Trophoblast cell (in vitro differentiated cells and primary cell): ENCODE measurements around the gene NSD1.

Source experiments
- DNase-seq, 2 donors: peaks; one replicate each; pipeline ENCODE4 v3.0.0-alpha.2; 2016
- H2AFZ ChIP-seq: 2 replicates; pipeline ENCODE4 v1.6.1; 2013; ENCODE audit warnings: low read length, moderate library complexity, mild to moderate bottlenecking; ENCODE audit not compliant: insufficient read depth, poor library complexity
- H2AK5ac ChIP-seq: 2 replicates; pipeline ENCODE4 v1.6.1; 2013; ENCODE audit warnings: mild to moderate bottlenecking, low read length
- H2BK120ac ChIP-seq: 2 replicates; pipeline ENCODE4 v1.6.1; 2013; ENCODE audit warnings: low read length, mild to moderate bottlenecking, moderate library complexity; ENCODE audit not compliant: insufficient read depth, poor library complexity
- H2BK12ac ChIP-seq: 2 replicates; pipeline ENCODE4 v1.6.1; 2013; ENCODE audit warnings: mild to moderate bottlenecking, low read length, moderate library complexity
- H2BK5ac ChIP-seq: 2 replicates; pipeline ENCODE4 v1.6.1; 2013; ENCODE audit warnings: low read length, low read depth, moderate library complexity, mild to moderate bottlenecking; ENCODE audit not compliant: poor library complexity
- H3K14ac ChIP-seq: 2 replicates; pipeline ENCODE4 v1.6.1; 2013; ENCODE audit warnings: mild to moderate bottlenecking, low read length
- H3K18ac ChIP-seq: 2 replicates; pipeline ENCODE4 v1.6.1; 2013; ENCODE audit warnings: mild to moderate bottlenecking, low read length
- H3K23ac ChIP-seq: 2 replicates; pipeline ENCODE4 v1.6.1; 2013; ENCODE audit warnings: low read length
- H3K27ac ChIP-seq: 2 replicates; pipeline ENCODE4 v1.5.1; 2013; ENCODE audit warnings: low read depth, mild to moderate bottlenecking, inconsistent platforms, low read length, moderate library complexity
- H3K27me3 ChIP-seq: 2 replicates; pipeline ENCODE4 v1.6.1; 2013; ENCODE audit warnings: inconsistent platforms, mild to moderate bottlenecking, low read length, moderate library complexity; ENCODE audit not compliant: insufficient read depth
- H3K36me3 ChIP-seq, 2 experiments: 1 replicate in 1 of 2; 2 replicates in 1 of 2; pipeline ENCODE4 v1.6.1; 2013; ENCODE audit warnings: low read length in 2 of 2, mild to moderate bottlenecking in 2 of 2, moderate library complexity in 1 of 2; ENCODE audit not compliant: insufficient read depth in 2 of 2, control insufficient read depth in 1 of 2
- H3K4ac ChIP-seq: 2 replicates; pipeline ENCODE4 v1.6.1; 2013; ENCODE audit warnings: low read depth, mild to moderate bottlenecking, low read length, moderate library complexity
- H3K4me1 ChIP-seq, 2 experiments: 1 replicate in 1 of 2; 2 replicates in 1 of 2; pipeline ENCODE4 v1.6.1; 2013; ENCODE audit warnings: low read length in 2 of 2, mild to moderate bottlenecking in 2 of 2, moderate library complexity in 1 of 2; ENCODE audit not compliant: insufficient read depth in 2 of 2, control insufficient read depth in 1 of 2
- H3K4me2 ChIP-seq: 2 replicates; pipeline ENCODE4 v1.6.1; 2013; ENCODE audit warnings: inconsistent platforms, mild to moderate bottlenecking, low read length, moderate library complexity
- H3K4me3 ChIP-seq: 2 replicates; pipeline ENCODE4 v1.5.1; 2013; ENCODE audit warnings: mild to moderate bottlenecking, low read depth, low read length, inconsistent platforms
- H3K79me1 ChIP-seq: one replicate; pipeline ENCODE4 v1.6.1; 2013; ENCODE audit warnings: low read length
- H3K79me2 ChIP-seq: 2 replicates; pipeline ENCODE4 v1.6.1; 2013; ENCODE audit warnings: low read length, mild to moderate bottlenecking; ENCODE audit not compliant: control insufficient read depth, insufficient read depth, poor library complexity
- H3K9ac ChIP-seq: 2 replicates; pipeline ENCODE4 v1.6.1; 2013; ENCODE audit warnings: mild to moderate bottlenecking, low read length
- H3K9me3 ChIP-seq: 2 replicates; pipeline ENCODE4 v1.6.1; 2013; ENCODE audit warnings: low read depth, mild to moderate bottlenecking, control low read depth, inconsistent platforms, low read length; ENCODE audit not compliant: insufficient read depth
- H4K12ac ChIP-seq: 2 replicates; pipeline ENCODE4 v1.6.1; 2013; ENCODE audit warnings: low read depth, mild to moderate bottlenecking, low read length, moderate library complexity
- H4K8ac ChIP-seq: 2 replicates; pipeline ENCODE4 v1.6.1; 2013; ENCODE audit warnings: low read depth, mild to moderate bottlenecking, low read length, moderate library complexity
- H4K91ac ChIP-seq: one replicate; pipeline ENCODE4 v1.6.1; 2013; ENCODE audit warnings: low read depth, mild to moderate bottlenecking, low read length, moderate library complexity
- WGBS: extraction: QIAGEN DNeasy Blood & Tissue Kit; methylation state at CpG from one replicate; pipeline ENCODE4 v1.1.7; 2013; ENCODE audit warnings: missing lambda C conversion rate; ENCODE audit not compliant: insufficient read length, insufficient coverage; ENCODE audit errors: extremely low coverage; 5-methylcytosine and 5-hydroxymethylcytosine counted together

NSD1 gene

GRCh38 chr5:177100714-177101121, 32.9 kb upstream of the NSD1 start:
- no peak overlapping the region for H2BK5ac ChIP-seq
- no peak overlapping the region for H3K4ac ChIP-seq
- no peak overlapping the region for H3K27ac ChIP-seq
- DNase-seq, result no peak
- H3K9ac ChIP-seq, result no peak overlapping the region
- H3K4me3 ChIP-seq, result no peak overlapping the region
- no peak overlapping the region for H3K18ac ChIP-seq
- no peaks in the 10 kb centered on the region for H3K79me2 ChIP-seq
- no peak overlapping the region for H4K91ac ChIP-seq
- no peaks in the 10 kb centered on the region for H3K4me1 ChIP-seq
- H3K9me3 ChIP-seq, result peaks cover 2% of the 10 kb centered on the region
- H3K36me3 ChIP-seq, result no peaks in the 10 kb centered on the region
- H2AK5ac ChIP-seq, result no peak overlapping the region
- H4K12ac ChIP-seq, result no peak overlapping the region
- H3K79me1 ChIP-seq, result no peaks in the 10 kb centered on the region
- no peak overlapping the region for H4K8ac ChIP-seq
- WGBS, result no CpG with 5 or more reads among the region's 6 CpGs
- H3K4me2 ChIP-seq, result no peak overlapping the region
- no peak overlapping the region for H2BK12ac ChIP-seq
- H3K27me3 ChIP-seq, result no peaks in the 10 kb centered on the region
- H2BK120ac ChIP-seq, result no peak overlapping the region
- no peak overlapping the region for H3K23ac ChIP-seq
- no peak overlapping the region for H2AFZ ChIP-seq
- no peak overlapping the region for H3K14ac ChIP-seq

GRCh38 chr5:177103523-177104253, 29.9 kb upstream of the NSD1 start:
- Histone ChIP-seq H4K12ac (no peak overlapping the region), H3K14ac (no peak overlapping the region)
- no peak for DNase-seq

DNA sequence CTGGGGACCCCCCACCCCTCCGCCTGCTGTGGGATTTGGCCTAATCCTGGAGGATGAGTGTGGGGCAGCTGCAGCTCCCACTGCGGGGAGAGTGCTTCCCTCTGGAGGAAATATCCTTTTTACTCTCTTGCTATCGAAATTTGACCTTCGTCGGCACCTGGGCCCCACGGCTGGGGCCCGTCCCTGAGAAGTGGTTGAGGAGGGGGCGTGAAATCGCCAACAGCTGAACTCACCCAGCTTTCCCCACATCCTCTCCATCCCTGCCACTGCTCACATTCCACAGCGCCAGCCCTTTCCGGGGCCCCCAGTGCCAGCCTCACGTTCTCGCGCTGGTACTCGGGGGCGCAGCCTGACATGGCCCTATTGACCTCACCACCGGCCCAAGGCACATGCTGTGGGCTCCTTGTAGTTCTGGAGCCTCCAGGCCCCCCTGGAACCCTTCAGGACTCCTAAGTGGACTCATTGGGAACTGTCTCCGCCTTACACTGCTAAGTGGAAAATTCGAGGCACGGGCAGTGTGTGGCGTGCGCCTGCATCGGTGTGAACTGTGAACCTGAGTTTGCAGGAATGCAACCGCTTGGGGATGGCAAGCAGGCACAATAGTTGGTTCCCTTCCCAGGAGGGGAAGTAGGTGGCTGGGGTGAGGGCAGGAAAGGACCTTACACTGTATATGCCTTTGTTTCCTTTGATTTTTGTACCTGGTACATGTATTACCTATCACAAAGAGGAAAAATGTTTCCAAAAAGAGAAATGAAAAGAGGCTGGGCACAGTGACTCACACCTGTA, 27.7 kb upstream of the NSD1 start:
- no CpG with 5 or more reads among the region's 24 CpGs for WGBS
- H3K23ac ChIP-seq, result no peak overlapping the region

More at GRCh38 chr5:177103523-177104253, 29.9 kb upstream of the NSD1 start:
- Histone ChIP-seq H3K4me1 (no peaks in the 10 kb centered on the region), H3K9me3 (peaks cover 2% of the 10 kb centered on the region), H2BK120ac (no peak overlapping the region), H3K27ac (no peak overlapping the region), H3K79me1 (no peaks in the 10 kb centered on the region), H3K79me2 (no peaks in the 10 kb centered on the region), H3K4me3 (peak overlapping the region; percentile 55), H2BK12ac (no peak overlapping the region), H3K36me3 (no peaks in the 10 kb centered on the region), H3K4me2 (no peak overlapping the region), H3K18ac (no peak overlapping the region), H2AK5ac (no peak overlapping the region), H3K9ac (no peak overlapping the region), H3K23ac (peak overlapping the region; percentile 21), H3K4ac (no peak overlapping the region), H2BK5ac (no peak overlapping the region), H4K8ac (no peak overlapping the region), H2AFZ (no peak overlapping the region), H3K27me3 (no peaks in the 10 kb centered on the region), H4K91ac (no peak overlapping the region)
- WGBS, result no CpG with 5 or more reads among the region's 9 CpGs

GRCh38 chr5:177107159-177107558, 26.4 kb upstream of the NSD1 start:
- Histone ChIP-seq H2BK12ac (no peak overlapping the region), H3K27me3 (no peaks in the 10 kb centered on the region), H3K4me3 (no peak overlapping the region)

More for the DNA sequence above, 27.7 kb upstream of the NSD1 start:
- no peaks in the 10 kb centered on the region for H3K36me3 ChIP-seq
- H3K4me1 ChIP-seq, result peaks cover 0 to 3% of the 10 kb centered on the region in 2 experiments
- H4K12ac ChIP-seq, result no peak overlapping the region
- no peak for DNase-seq
- H4K91ac ChIP-seq, result no peak overlapping the region
- H2AK5ac ChIP-seq, result no peak overlapping the region
- H3K9ac ChIP-seq, result no peak overlapping the region
- no peak overlapping the region for H3K4me2 ChIP-seq
- H3K4me3 ChIP-seq, result no peak overlapping the region
- H3K14ac ChIP-seq, result no peak overlapping the region
- H3K27me3 ChIP-seq, result no peaks in the 10 kb centered on the region
- no peak overlapping the region for H4K8ac ChIP-seq
- no peaks in the 10 kb centered on the region for H3K79me1 ChIP-seq
- no peak overlapping the region for H2BK5ac ChIP-seq
- H3K4ac ChIP-seq, result no peak overlapping the region
- no peak overlapping the region for H2AFZ ChIP-seq
- H3K18ac ChIP-seq, result no peak overlapping the region
- H3K79me2 ChIP-seq, result no peaks in the 10 kb centered on the region
- peaks cover under 1% of the 10 kb centered on the region for H3K9me3 ChIP-seq
- no peak overlapping the region for H3K27ac ChIP-seq
- H2BK12ac ChIP-seq, result no peak overlapping the region
- no peak overlapping the region for H2BK120ac ChIP-seq

More at GRCh38 chr5:177107159-177107558, 26.4 kb upstream of the NSD1 start:
- H3K4me1 ChIP-seq, result peaks cover 0 to 3% of the 10 kb centered on the region in 2 experiments
- H3K14ac ChIP-seq, result no peak overlapping the region
- no peak overlapping the region for H3K18ac ChIP-seq
- no peak overlapping the region for H2AFZ ChIP-seq
- no peaks in the 10 kb centered on the region for H3K9me3 ChIP-seq
- H3K79me1 ChIP-seq, result no peaks in the 10 kb centered on the region
- no peak overlapping the region for H3K4me2 ChIP-seq
- no peaks in the 10 kb centered on the region for H3K36me3 ChIP-seq
- H2BK120ac ChIP-seq, result no peak overlapping the region
- H3K4ac ChIP-seq, result no peak overlapping the region
- H4K8ac ChIP-seq, result no peak overlapping the region
- no CpG with 5 or more reads among the region's 4 CpGs for whole genome bisulfite sequencing
- H2AK5ac ChIP-seq, result no peak overlapping the region
- DNase-seq, result no peak
- H3K9ac ChIP-seq, result no peak overlapping the region
- no peak overlapping the region for H3K27ac ChIP-seq
- no peak overlapping the region for H4K12ac ChIP-seq
- no peaks in the 10 kb centered on the region for H3K79me2 ChIP-seq
- H4K91ac ChIP-seq, result no peak overlapping the region
- H2BK5ac ChIP-seq, result no peak overlapping the region
- no peak overlapping the region for H3K23ac ChIP-seq
